Activated CD4-positive, alpha-beta T cell treated with anti-CD3 and anti-CD28 coated beads for 4 hours (primary cell): ENCODE measurements around the gene SATB1.
A peak's percentile ranks its signal among the peaks of the same experiment; 100 is the strongest.

Experiments
- DNase-seq, 2 donors: peaks; one replicate each; pipeline ENCODE4 v3.0.0-alpha.2; 2020

SATB1 gene

DNA sequence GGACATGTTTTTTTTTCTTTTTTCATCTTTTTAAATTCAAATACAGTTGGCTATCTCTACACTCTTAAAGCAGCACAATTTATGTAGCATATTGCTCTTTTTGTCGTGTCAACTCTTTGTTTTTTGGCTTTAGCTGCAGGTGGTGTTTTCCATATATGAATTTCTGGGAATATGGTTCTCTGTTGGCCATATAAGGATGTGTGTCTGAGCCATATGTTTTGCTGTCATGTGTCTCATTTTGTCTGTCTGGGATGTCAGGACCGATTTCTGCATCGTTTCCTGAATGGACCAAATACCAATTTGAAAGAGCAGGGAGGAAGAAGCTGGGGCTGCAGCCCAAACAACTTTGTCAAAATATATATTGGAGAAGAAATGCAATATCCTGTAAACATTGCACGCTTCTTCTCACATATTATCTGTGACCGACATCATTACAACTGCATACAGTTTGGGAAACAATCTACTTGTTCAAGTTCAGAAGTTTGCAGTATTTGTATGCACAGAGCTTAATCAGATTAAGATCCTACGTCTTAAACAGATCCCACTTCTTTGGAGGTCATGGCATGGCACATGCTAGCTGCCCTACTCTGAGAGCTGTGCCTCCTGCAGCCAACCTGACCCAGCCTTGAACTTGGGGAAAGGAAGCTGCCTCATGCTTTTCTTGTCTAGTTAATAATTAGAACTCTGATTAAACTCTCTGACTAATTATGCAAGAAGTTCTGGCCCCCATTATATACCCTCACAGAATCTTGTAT, 4.0 kb upstream of the SATB1 start:
- no peak for DNase-seq

DNA sequence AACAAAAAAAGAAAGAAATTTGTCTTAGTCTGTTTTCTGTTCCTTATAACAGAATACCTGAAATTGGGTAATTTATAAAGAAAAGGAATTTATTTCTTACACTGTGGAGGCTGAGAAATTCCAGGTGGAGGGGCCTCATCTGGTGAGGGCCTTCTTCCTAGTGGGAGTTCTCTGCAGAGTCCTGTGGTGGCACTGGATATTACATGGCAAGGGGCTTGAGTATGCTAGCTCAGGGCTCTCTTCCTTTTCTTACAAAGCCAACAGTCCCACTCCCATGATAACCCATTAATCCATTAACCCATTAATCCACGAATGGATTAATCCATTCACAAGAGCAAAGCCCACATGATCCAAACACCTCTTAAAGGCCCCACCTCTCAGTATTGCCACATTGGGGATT, 2.9 kb upstream of the SATB1 start:
- no peak for DNase-seq

DNA sequence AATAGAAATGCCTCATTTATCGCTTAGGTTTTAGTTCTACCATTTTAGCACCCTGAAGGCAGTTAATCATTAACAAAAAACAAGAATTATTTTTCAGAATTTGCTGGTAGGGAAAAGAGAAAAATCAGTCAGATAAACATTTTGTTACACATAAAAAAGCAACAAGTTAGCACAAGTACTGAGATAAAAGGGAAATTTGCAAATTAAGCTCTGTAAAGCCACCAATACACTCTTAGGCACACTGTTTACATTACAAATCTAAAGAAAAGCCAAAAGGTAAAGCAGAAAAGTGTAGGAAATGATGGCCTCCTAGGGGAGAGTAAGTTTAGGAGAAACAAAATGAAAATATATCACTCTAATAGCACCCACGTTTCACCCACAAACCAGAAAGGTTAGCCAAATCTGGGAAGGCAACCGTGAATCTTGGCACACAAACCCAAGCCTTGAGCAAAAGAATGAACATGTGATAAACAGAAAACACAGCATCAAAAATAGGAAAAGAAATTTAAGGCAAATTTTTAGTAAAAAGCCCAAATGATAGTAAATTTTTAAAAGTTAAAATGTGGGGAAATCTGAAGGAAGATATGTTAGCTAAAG, 1.6 kb upstream of the SATB1 start:
- DNase-seq, result no peak

DNA sequence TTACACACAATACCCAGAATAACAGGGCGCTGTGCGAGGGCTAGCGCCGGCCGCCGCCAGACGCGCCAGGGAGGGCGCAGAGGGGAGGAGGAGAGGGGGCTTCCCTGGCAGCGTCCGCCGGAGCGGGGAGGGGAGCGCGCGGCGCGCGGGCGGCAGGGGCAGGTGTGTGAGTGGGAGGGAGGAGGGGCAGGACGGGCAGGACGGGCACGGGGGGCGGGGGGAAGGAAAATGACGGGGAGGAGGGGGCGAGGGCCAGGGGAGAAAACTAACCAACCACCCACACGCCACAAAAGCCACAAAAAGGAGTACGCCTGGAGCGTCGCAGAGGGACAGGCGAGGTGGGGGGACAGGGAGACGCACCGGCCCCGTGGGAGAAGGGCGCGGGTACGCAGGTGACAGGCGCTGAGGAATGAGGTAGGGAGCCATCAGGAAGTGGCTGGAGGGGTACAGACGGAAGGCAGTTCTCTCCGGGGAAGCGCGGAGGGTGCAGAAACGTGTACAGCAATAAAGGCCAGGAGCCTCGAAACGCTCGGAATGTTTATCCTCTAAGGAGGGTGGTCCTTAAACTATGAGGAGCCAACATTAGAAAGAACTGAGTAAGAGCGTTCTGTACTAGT, 610 bp upstream of the SATB1 start:
- DNase-seq, result peak; percentile 82 to 87

DNA sequence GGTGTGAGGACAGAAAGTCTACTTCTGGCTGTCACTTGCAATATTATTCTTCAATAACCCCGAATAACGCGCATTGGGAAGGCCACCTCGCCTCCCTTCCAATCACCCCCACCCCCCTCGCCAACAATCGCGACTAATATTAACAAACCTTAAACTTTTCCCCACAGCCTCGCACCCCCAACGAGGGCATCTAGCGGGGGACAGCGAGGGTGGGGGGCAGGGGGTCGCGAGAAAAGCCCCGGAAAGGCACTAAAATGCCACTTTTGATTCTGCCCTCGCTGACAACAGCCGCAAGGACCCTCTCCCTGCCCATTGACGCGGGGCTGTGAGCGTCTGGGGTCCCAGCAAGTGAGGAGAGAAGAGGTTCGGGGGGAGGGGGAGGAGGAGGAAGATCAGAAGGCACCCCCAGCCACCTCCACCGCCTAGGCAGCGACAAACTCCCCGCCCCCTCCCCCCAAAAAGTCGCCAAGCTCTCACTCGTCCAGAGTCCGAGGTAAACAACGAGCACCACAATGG, 868 bp downstream of the SATB1 start:
- DNase-seq, result no peak

DNA sequence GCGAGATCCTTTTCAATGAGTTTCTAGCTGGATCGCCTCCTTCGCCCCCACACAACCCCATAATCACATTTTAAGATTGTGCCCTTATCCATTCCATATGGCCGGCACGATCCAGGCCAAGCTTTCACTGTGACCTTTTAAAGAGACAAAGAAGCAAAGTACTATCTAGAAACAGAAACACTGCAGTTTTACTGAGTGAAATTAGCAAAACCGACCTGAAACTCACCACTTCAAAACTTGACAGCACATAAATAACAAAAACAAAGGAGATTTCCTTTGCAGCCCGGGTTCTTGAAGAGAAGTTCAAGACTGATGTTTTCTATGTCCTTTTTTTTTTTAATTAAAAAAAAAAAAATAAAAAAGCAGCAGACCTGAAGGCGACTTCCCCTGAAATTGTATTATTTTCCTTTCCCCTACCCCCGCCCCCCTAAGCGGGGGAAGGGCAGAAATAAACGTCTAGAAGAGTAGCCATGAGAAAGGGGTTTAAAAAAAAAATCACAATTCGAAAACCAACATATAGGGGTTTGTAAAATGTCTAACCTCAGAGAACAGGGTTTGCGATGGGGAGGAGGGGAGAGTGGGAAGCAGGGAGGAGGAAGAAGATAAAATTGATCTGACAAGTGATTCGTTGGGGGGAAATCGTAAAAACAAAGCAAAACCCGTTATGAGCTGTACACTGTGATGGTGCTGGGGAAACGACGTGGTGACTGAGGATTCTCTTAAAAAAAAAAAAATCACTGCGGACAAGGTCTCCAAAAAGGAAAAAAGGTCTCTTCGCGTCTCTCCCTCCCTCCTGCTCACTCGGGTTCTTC, 1.5 kb downstream of the SATB1 start:
- peak in 1 of 2 donors; percentile 38 for DNase-seq

DNA sequence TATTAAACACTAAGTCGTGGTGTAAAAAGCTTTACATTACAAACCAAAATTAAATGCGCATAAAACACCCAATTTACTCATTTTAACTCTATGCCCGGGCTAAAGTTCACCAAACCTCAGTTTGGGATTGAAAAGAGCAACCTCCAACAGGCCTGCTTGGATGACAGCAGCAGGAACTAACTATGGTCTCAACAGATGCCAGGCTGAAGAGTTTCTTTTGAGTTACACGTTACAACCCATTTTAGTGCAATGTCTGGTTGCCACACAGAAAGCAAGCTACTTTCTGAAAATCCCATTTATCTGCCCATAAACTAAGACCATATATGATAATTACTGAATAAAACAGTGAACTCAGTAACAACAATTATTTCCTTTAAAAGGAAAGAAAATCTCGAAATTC, 2.2 kb downstream of the SATB1 start:
- DNase-seq, result no peak

DNA sequence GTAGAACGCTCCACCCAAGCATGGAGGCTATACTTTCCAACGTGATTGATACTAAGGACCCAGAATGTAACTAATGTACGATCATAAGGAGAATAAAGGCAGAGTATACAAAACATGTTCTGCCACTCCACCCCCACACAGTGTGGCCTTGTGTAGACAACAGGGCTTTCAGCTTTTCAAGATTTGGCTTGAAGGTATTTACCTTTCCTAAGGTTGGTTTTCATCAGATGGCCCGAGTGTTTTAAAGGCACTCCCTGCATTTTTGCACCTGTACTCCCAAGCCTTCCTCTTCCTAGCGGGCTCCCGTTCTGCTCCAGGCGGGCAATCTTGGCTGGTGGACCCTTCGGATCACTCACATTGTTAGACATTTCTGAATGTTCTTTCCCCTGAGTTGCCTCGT, 4.6 kb downstream of the SATB1 start:
- no peak for DNase-seq

DNA sequence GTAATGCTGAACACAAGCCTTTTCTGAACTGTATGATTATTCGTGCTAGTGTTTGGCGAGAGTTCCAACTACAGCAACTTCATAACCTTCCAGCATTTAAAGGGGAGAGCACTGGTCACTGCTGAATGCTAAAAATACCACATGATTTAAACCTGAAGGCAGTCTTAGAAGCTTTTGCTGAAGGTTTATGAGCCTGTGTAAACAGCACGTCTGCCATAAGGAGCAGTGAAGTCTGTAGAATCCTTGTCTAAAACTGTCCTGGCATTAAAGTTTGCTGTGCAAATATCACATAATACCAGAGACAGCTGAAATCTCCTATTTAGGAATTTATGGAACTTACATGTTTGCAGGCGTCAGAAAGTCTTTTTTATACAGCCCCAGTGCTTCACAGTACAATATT, 5.9 kb downstream of the SATB1 start:
- DNase-seq, result no peak

DNA sequence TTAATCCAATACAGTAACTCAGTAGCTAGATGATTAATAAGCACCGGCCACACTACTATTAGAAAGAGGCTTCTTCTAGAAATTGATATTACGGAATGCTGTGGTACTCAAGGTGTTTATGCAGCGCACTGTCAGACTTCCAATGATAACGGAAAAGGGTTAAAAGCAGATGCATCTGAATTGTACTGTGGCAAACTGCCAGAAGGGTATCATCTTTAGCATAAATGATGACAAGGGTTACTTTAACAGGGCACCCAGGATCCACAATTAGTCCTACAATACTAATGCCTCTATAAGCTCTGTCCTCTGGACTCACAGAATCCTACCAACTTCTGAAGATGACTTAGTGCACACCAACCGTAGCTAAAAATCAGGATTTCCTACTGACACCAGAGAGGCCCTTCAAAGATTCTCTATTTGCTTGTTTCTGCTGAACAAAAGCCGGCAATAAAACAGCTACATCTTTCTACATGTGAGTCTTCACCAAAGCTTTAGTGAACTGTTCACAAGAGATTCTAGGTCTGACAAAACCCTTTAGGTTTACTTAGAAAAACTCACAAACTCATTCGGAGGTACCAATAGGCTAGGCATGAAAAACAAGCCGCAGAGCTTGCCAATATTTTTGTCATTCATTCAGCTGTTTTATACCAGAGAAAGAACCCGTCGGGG, 7.1 kb downstream of the SATB1 start:
- DNase-seq, result no peak

DNA sequence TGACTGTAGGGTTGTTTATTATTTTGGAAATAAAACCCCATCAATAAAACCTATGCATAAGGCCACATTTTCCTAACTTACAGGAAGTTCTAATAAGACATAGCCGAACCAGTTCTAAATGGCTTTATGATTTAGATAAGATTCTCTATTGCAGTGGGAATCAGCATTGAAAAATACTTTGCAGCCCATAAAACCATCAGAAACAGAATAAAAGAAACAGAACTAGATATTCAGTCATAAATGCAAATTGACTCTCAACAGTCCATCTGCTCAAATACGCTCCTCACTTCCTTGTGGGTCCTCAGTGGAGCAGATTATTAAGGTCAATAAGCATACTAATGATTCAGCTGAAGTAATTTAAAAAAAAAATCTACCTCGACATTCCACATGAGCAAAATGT, 8.8 kb downstream of the SATB1 start:
- no peak for DNase-seq

DNA sequence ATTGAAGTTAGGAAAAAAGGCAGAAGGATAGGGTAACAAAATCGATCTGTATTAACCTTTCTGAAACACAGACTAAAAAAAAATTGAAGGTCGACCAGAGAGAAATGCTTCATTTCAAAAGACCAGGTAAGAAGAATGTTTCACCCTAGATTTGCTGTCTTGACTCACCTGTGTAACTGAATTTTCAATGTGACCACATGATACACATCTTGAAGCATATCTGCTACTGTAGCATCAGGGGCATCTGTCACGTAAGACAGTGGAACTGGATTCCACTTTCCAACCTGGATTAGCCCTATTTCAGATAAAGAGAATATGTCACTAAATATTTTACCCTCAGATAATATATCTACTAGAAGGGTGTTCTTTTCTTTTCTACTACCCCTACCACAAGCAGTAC, 9.3 kb downstream of the SATB1 start:
- no peak for DNase-seq

DNA sequence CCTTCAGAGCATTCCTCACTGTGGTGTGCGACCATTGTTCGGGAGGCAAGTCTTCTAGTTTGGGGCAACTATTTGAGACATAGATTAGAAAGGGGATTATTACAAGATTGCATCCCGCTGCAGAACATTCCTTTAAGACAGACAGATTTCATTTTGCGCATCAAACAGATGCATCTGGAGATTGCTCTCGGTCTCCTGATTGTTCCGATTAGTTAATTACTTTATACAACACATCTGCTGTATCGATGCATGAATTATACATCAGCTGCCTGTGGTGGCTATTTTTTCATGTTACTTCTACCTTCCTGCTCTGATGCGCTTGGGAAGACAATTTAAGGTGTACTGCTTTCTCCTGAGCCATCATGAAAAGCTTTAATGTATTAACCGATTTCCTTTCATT, 10.0 kb downstream of the SATB1 start:
- DNase-seq, result no peak

DNA sequence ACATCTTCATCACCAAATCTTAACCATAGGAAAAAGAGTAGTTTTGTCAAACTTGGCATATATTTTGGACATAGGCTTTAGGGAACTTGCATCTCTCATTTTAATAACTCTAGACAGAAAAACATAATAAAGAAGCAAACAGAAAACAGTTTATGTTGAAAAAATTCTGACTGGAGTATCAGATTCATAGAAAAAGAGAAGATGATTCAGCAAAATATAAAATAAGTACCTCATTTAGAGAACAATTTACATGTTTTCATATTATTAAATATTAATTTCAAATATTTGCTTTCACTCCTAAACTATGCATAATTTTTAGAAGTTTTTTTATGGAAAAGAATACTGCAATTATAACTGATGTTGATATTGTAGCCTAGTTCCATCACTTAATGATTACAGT, 12.5 kb downstream of the SATB1 start:
- no peak for DNase-seq

DNA sequence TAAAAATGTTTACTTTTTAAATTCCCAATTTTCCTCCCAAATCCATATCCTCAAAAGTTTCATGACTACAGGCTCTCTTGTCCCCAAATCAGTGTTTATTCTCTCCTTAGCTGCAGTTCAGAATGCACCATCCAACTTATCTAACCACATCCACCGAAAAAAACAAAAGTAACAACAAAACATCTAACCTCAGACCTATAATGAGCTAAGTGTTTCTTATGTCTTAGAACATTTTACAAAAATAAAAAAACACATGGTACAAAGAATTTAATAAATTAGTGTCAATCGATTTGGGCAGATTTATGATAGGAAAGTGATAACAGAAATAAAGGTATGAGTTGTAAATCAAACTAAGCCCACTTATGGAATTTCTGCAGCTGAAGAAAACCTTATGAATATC, 13.6 kb downstream of the SATB1 start:
- no peak for DNase-seq

DNA sequence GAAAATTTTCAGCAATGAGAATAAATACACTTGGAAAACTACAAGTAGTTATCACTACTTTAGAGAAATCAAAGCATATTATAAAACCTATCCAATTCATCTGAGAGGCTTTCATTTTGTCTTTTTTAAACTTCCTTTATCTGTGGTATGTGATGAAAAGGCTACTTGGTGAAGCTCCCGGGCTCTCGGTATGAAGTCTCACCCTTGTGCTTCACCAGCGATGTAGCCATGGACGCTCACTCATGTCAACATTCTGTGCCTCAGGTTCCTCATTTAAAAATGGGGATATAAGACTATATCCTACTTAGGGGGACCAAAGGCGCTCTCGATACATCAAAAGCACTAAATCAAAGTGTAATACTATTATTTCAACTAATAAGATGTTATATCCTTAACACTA, 14.9 kb downstream of the SATB1 start:
- DNase-seq, result no peak

DNA sequence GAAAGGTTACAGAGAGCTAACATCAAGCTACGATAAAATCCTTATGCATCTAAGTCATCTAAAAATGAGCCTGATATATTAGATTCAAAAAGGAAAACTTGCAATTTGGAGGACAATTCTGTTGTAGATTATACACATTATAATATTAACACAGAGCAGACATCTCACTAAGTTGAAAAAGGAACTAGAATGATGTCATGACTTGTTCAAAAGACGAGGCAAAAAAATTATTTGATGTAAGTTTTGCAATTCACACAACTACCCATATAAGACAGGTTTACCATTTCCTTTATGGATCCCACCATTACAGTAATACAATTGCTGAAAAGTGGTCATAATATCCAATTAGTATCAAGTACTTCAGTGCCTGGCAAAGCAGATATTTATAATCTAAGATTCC, 15.9 kb downstream of the SATB1 start:
- DNase-seq, result no peak

DNA sequence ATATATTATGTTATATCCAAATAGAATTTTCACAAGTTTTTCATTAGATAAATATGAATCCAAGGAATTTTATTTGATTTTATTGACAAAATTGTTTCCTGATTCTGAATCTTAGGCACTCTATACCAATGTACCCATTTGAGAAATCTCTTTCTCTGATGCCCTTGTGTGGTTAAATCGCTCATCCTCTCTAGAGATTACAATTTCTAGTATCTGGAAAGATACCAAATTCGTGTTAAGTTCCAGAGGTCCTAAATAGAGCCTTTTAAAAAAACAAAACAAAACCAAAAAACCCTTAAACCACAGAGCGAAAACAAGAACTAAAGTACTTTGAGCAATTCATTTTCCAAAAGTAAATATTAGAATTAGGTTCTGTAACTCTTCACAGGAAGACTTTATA, 20.0 kb downstream of the SATB1 start:
- no peak for DNase-seq

DNA sequence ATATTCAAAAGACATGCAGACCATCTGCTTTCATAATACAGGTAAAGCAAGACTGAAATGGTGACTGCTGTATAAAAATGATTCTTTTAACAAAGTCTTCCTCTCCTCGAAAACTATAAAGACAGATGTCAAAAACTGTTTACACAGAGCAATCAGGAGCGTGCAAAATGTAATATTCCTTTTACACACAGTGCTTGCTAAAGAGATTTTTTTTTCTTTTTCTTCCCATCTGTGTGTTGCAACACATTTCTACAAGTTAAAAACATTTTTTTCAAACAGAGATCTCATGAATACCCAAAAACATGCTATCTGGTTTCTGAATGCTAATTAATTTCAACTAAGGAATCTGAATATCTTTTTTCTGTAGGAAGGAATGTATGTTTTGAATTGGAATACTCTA, 22.1 kb downstream of the SATB1 start:
- no peak for DNase-seq

DNA sequence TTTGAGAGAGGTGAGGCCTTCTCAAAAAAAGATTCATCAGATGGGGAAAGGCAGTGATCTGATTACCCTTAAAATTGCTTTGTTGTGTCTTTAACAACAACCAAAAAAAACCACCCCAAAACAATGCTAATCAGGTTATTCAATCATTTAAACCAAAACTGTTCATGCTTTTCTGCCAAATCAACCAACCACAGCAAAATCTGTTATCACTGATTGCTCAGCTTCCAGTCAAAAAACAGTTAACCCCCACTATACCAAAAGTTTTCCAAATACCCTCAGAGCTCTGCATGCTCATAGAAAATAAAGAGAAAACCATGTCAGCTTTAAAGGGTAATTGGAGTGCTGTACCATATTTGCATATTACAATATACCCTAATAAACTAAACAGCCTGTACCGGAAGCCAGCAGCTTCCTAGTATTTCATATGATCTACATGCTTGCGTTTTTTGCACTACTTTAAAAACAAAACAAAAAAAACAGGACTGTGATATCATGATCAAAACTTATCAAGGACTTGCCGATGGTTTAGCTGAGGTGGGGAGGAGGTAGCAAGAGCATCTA, 22.8 kb downstream of the SATB1 start:
- DNase-seq, result no peak

DNA sequence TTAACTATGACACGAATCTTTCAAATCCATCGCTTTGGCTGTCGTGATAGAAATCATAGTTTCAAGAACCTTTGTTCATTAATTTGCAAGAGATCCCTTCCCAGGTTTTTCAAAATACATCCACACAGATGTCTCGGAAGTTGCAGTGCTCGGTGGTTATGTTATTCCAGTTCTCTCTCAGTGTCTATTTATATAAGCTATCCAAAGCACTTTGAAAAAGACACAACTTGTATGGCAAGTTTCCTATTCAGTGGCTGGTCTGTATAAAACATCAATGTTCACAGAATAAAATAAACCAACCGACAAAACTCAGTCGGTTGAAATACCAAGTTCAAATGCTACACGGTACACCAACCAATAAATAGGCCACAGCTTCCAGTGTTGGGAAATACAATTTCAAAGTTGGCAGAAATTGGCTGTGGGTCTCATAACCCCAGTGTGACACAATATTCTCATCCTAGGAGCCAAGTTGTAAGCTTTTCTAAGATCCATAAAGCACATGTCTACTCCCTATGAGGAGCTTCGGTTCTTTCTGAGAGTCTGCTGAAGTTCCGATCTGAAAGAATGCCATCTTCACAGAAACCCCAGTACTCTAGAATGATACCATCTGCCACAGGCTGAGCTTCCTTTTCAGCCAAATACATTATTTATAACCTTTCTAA, 23.7 kb downstream of the SATB1 start:
- no peak for DNase-seq

DNA sequence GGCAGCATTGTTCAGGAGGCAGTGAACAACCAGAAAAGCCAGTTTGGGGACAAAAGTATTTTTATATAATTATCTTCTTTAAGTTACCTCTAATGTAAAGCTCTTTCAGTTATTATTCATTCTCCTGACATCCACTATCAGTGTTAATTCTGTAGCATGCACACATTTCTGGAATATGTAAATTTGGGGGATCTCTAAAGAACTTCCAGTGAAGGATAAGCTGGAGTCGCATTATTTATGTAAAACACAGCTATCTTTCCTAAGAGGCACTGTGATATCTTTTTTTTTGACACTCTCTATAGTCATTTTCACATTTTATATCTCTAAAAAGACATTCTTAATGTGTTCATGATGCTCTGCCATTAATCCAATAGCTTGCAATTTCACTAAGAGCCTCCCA, 26.7 kb downstream of the SATB1 start:
- no peak for DNase-seq
